K562 (cell line): ENCODE data around the gene ERAS. TPM values are rescaled to one million over a fixed set of nuclear protein-coding genes. Genes with fewer than 3 reads are reported as not detected.

Source experiments
- ARNT ChIP-seq, 2 experiments: fragments of 450-650 bp; IDR thresholded peaks; 2 replicates each; pipeline ENCODE4 v1.6.1; 2016; ENCODE audit warnings: mild to moderate bottlenecking in 1 of 2
- BCOR ChIP-seq: fragments of 450-650 bp; IDR thresholded peaks from 2 replicates; pipeline ENCODE4 v1.6.1; 2016
- CBFA2T2 ChIP-seq: fragments of 450-650 bp; conservative IDR thresholded peaks from 2 replicates; pipeline ENCODE4 v1.6.1; 2017; ENCODE audit warnings: mild to moderate bottlenecking
- CCAR2 ChIP-seq: fragments of 200-400 bp; formaldehyde crosslinking; IDR thresholded peaks from 2 replicates; pipeline ENCODE4 v1.6.1; 2017; ENCODE audit warnings: mild to moderate bottlenecking, low read depth, low read length
- CREB1 ChIP-seq, 2 experiments: sonication (generic) in 1 of 2; formaldehyde crosslinking in 1 of 2; IDR thresholded peaks; 2 replicates each; pipeline versions ENCODE4 v1.6.1 to v1.8.0; 2012 to 2022; ENCODE audit warnings: inconsistent platforms in 1 of 2, mild to moderate bottlenecking in 1 of 2, missing genetic modification reagents in 1 of 2, moderate library complexity in 1 of 2
- CREM ChIP-seq: IDR thresholded peaks from 2 replicates; pipeline ENCODE4 v1.6.1; 2014; ENCODE audit warnings: antibody characterized with exemption, low read depth
- FOXK2 ChIP-seq, 2 experiments: fragments of 450-650 bp; IDR thresholded peaks in 1 of 2; conservative IDR thresholded peaks in 1 of 2; 2 replicates each; pipeline ENCODE4 v1.6.1; 2016; ENCODE audit warnings: low read depth in 2 of 2, mild to moderate bottlenecking in 1 of 2
- GABPA ChIP-seq: fragments of 200-800 bp; sonication (Bioruptor generic); conservative IDR thresholded peaks from 2 replicates; pipeline ENCODE4 v1.6.1; 2016; ENCODE audit warnings: low read depth, missing genetic modification characterization, missing compliant biosample characterization
- MYNN ChIP-seq, 2 experiments: sonication (generic); formaldehyde crosslinking in 1 of 2; IDR thresholded peaks; 2 replicates each; pipeline versions ENCODE4 v1.5.0 to v1.6.1; 2016 to 2020; ENCODE audit warnings: antibody characterized with exemption in 1 of 2, missing genetic modification reagents in 1 of 2
- NBN ChIP-seq: fragments of 450-650 bp; IDR thresholded peaks from 2 replicates; pipeline ENCODE4 v1.6.1; 2016; ENCODE audit warnings: low read depth, mild to moderate bottlenecking
- PHF8 ChIP-seq: fragments of 200-600 bp; sonication (generic); IDR thresholded peaks from 2 replicates; pipeline ENCODE4 v1.6.1; 2012; ENCODE audit warnings: mixed run types, mild to moderate bottlenecking, inconsistent platforms, low read length, moderate library complexity, borderline replicate concordance
- POLR2B ChIP-seq: fragments of 450-650 bp; IDR thresholded peaks from 2 replicates; pipeline ENCODE4 v1.6.1; 2018; ENCODE audit warnings: low read depth; ENCODE audit not compliant: partially characterized antibody
- SAFB2 ChIP-seq: fragments of 200-400 bp; formaldehyde crosslinking; IDR thresholded peaks from 2 replicates; pipeline ENCODE4 v1.6.1; 2018; ENCODE audit warnings: borderline replicate concordance, low read length, low read depth, moderate library complexity; ENCODE audit not compliant: severe bottlenecking
- YY1 ChIP-seq, 3 experiments: IDR thresholded peaks; 2 replicates each; pipeline ENCODE4 v1.6.1; 2011; ENCODE audit warnings: low read length in 2 of 3, mild to moderate bottlenecking in 2 of 3, moderate library complexity in 2 of 3, borderline replicate concordance in 1 of 3, control low read depth in 1 of 3, low read depth in 1 of 3; ENCODE audit not compliant: insufficient read depth in 3 of 3, insufficient replicate concordance in 2 of 3, control insufficient read depth in 1 of 3, insufficient read length in 1 of 3; ENCODE audit errors: extremely low read depth in 1 of 3
- ZEB2 ChIP-seq: fragments of 450-650 bp; IDR thresholded peaks from 2 replicates; pipeline ENCODE4 v1.6.1; 2016
- polyA plus RNA-seq, 8 experiments: library from polyadenylated mRNA; depleted of rRNA in 4 of 8; stranded (reverse) in 5 of 8; unstranded in 3 of 8; fragments of >200 nt; fragmentation: Nextera tagmentation in 2 of 8; fragmentation: Illumina TruSeq in 1 of 8; extraction: Ambion mirVana in 2 of 8; extraction: Trizol in 1 of 8; gene quantifications; 2 replicates each; pipeline versions ENCODE4 v1.2.1 to v1.2.3, GENCODE V29; 2011 to 2014; ENCODE audit warnings: inconsistent platforms in 1 of 8, missing spikeins in 1 of 8
- total RNA-seq, 7 experiments: library from RNA; depleted of rRNA in 6 of 7; stranded (reverse); fragments of >200 nt in 6 of 7; fragmentation: Illumina TruSeq in 2 of 7; extraction: Trizol in 2 of 7; gene quantifications; 2 replicates each; pipeline versions ENCODE4 v1.2.1 to v1.2.3, GENCODE V29; 2011 to 2021; ENCODE audit warnings: low replicate concordance in 1 of 7
- TF ChIP-seq, protein P1 (sequence below): fragments of 450-650 bp; IDR thresholded peaks from 2 replicates; pipeline ENCODE4 v1.7.1; 2018; ENCODE audit warnings: mild to moderate bottlenecking, low read depth; ENCODE audit not compliant: partially characterized antibody
- TF ChIP-seq, protein P2 (sequence below): fragments of 450-650 bp; formaldehyde crosslinking; IDR thresholded peaks from 2 replicates; pipeline ENCODE4 v1.4.0; 2022; ENCODE audit warnings: missing genetic modification characterization

The ERAS gene
- total and polyA plus RNA-seq, 9 of the 15 experiments (the other 6 are each of a cell fraction or from before 2014, with no cell fraction given) = 0.07 to 0.12 TPM; not detected in 7

DNA sequence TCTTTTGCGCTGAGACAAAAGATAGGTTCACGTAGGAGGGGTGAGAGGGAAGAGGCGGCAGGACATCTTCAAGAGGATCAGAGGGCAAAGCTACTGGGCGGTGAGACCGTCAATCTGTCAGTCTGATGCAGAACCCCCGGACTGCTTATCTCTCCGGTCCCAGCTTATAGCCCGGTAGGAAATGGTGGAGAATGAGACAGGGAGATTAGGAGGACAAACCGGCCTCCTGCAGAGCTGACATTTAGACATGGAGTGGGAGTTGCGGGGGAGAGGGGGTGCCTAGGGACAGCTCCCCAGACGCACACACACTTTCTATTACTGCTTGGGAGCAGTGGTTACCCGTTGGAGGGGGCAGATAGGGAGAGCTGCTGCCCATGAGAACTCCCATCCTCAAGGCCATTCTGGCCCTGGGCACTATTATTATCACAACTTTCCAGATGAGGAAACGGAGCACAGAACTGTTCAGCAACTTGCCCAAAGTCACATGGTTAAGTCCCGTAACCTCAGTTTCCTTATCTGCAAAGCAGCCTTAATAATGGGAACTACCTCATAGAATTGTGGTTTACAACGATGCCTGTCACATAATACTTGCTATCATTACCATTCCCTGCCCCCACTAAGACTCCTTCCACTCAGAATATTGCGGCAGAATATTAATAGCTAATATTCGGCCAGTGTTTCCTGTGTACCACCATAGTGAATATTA, 25.6 kb upstream of the ERAS start (continued):
- TF ChIP-seq, protein P1, sequence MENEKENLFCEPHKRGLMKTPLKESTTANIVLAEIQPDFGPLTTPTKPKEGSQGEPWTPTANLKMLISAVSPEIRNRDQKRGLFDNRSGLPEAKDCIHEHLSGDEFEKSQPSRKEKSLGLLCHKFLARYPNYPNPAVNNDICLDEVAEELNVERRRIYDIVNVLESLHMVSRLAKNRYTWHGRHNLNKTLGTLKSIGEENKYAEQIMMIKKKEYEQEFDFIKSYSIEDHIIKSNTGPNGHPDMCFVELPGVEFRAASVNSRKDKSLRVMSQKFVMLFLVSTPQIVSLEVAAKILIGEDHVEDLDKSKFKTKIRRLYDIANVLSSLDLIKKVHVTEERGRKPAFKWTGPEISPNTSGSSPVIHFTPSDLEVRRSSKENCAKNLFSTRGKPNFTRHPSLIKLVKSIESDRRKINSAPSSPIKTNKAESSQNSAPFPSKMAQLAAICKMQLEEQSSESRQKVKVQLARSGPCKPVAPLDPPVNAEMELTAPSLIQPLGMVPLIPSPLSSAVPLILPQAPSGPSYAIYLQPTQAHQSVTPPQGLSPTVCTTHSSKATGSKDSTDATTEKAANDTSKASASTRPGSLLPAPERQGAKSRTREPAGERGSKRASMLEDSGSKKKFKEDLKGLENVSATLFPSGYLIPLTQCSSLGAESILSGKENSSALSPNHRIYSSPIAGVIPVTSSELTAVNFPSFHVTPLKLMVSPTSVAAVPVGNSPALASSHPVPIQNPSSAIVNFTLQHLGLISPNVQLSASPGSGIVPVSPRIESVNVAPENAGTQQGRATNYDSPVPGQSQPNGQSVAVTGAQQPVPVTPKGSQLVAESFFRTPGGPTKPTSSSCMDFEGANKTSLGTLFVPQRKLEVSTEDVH = peak; percentile 56
- TF ChIP-seq MYNN (IDR thresholded peaks at IDR 0.05) = peak; percentile 86; the same call in 1 of the 2 replicates
- no peak for TF ChIP-seq MYNN (CRISPR knock-in tag; IDR thresholded peaks at IDR 0.05)
- peak; percentile 80 for TF ChIP-seq ZEB2
- TF ChIP-seq FOXK2 (conservative IDR thresholded peaks at IDR 0.05 in 1 of 2, IDR thresholded peaks at IDR 0.05 in 1 of 2; ENCODE audit: low read depth in 2 of 2) = peak in 1 of 2 experiments; percentile 45; a peak in 1 of 4 replicates
- TF ChIP-seq, protein P2, sequence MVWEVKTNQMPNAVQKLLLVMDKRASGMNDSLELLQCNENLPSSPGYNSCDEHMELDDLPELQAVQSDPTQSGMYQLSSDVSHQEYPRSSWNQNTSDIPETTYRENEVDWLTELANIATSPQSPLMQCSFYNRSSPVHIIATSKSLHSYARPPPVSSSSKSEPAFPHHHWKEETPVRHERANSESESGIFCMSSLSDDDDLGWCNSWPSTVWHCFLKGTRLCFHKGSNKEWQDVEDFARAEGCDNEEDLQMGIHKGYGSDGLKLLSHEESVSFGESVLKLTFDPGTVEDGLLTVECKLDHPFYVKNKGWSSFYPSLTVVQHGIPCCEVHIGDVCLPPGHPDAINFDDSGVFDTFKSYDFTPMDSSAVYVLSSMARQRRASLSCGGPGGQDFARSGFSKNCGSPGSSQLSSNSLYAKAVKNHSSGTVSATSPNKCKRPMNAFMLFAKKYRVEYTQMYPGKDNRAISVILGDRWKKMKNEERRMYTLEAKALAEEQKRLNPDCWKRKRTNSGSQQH (CRISPR knock-in tag) = peak; percentile 80; the same call in 1 of the 2 replicates
- peak in 2 of 3 experiments; percentile 54 to 66 for TF ChIP-seq YY1 (IDR thresholded peaks at IDR 0.05; ENCODE audit: borderline replicate concordance in 1 of 3, control insufficient read depth in 1 of 3, extremely low read depth in 1 of 3, insufficient read depth in 3 of 3, insufficient read length in 1 of 3, insufficient replicate concordance in 2 of 3, low read depth in 1 of 3, low read length in 2 of 3)
- TF ChIP-seq BCOR = peak; percentile 89
- peak; percentile 99 for TF ChIP-seq CBFA2T2
- TF ChIP-seq CREM = peak; percentile 87
- peak; percentile 46; the same call in 1 of the 2 replicates for TF ChIP-seq PHF8
- TF ChIP-seq SAFB2 = no peak
- no peak for TF ChIP-seq POLR2B
- TF ChIP-seq ARNT (IDR thresholded peaks at IDR 0.05) = peak; percentile 91 to 96
- TF ChIP-seq CREB1 (IDR thresholded peaks at IDR 0.05) = peak; percentile 63; the same call in 1 of the 2 replicates
- no peak for TF ChIP-seq CREB1 (CRISPR knock-in tag; IDR thresholded peaks at IDR 0.05)
- TF ChIP-seq CCAR2 = 0 out of 2 replicates have a peak, but pooled peaks have one; percentile 45
- TF ChIP-seq GABPA (tag) = no peak
- peak; percentile 97 for TF ChIP-seq NBN
